ENCODE results near the gene COX15.
"Not testable (repeated sequence)": the region's sequence is repeated elsewhere in the genome, so short reads cannot be mapped to it uniquely, and the experiment has no call there.

The COX15 gene

GRCh38 chr10:99760321-99760720, 28.4 kb upstream of the COX15 start:
- H3K4me3 ChIP-seq (ENCODE audit: low read depth, low read length): no peak overlapping the region
- DNase-seq (ENCODE audit: low read depth, low spot score): no peak
- ChIA-PET CTCF (no interaction called here), POLR2A (no interaction called here)
- TF ChIP-seq CTCF (IDR thresholded peaks at IDR 0.05; ENCODE audit: insufficient read depth, low read length, missing control alignments): no peak

GRCh38 chr10:99758211-99758891, 26.4 kb upstream of the COX15 start:
- TF ChIP-seq CTCF (IDR thresholded peaks at IDR 0.05; ENCODE audit: insufficient read depth, low read length, missing control alignments): no peak
- POLR2A ChIA-PET: no interaction called here
- no peak overlapping the region for H3K4me3 ChIP-seq (ENCODE audit: low read depth, low read length)
- no peak for DNase-seq (ENCODE audit: low read depth, low spot score)
- CTCF ChIA-PET: interaction anchor here (1.2 kb wide), 2 partner anchors 10 to 87 kb away, joined by 3 to 6 read pairs; no protein-coding TSS in a partner anchor

- POLR2A ChIA-PET: no interaction called here
- no peak for TF ChIP-seq CTCF (IDR thresholded peaks at IDR 0.05; ENCODE audit: insufficient read depth, low read length, missing control alignments)
- CTCF ChIA-PET: interaction anchor here (1.2 kb wide), 1 partner anchor 13 kb away, joined by 3 read pairs; no protein-coding TSS in a partner anchor
- no peak for DNase-seq (ENCODE audit: low read depth, low spot score)
- H3K4me3 ChIP-seq (ENCODE audit: low read depth, low read length): no peak overlapping the region
These were observed 24.2 kb upstream of the COX15 start for GRCh38 chr10:99756159-99756558.

- POLR2A ChIA-PET: no interaction called here
- H3K4me3 ChIP-seq (ENCODE audit: low read depth, low read length): no peak overlapping the region
- CTCF ChIA-PET: no interaction called here
- no peak for DNase-seq (ENCODE audit: low read depth, low spot score)
- TF ChIP-seq CTCF (IDR thresholded peaks at IDR 0.05; ENCODE audit: insufficient read depth, low read length, missing control alignments): no peak
These were observed 22.7 kb upstream of the COX15 start for GRCh38 chr10:99754670-99755069.

- POLR2A ChIA-PET: no interaction called here
- TF ChIP-seq CTCF (IDR thresholded peaks at IDR 0.05; ENCODE audit: insufficient read depth, low read length, missing control alignments): no peak
- DNase-seq (ENCODE audit: low read depth, low spot score): no peak
- CTCF ChIA-PET: interaction anchor here (1.0 kb wide), 1 partner anchor 9 kb away, joined by 3 read pairs; no protein-coding TSS in a partner anchor
- H3K4me3 ChIP-seq (ENCODE audit: low read depth, low read length): no peak overlapping the region
These were observed 18.7 kb upstream of the COX15 start for GRCh38 chr10:99750641-99751040.

- TF ChIP-seq CTCF (IDR thresholded peaks at IDR 0.05; ENCODE audit: insufficient read depth, low read length, missing control alignments): no peak
- DNase-seq (ENCODE audit: low read depth, low spot score): no peak
- no peak overlapping the region for H3K4me3 ChIP-seq (ENCODE audit: low read depth, low read length)
- CTCF ChIA-PET: interaction anchor here (2.2 kb wide), 1 partner anchor 297 kb away, joined by 5 read pairs; no protein-coding TSS in a partner anchor
- POLR2A ChIA-PET: no interaction called here
These were observed 17.0 kb upstream of the COX15 start for GRCh38 chr10:99748823-99749451.

- CTCF ChIA-PET; POLR2A ChIA-PET; H3K4me3 ChIP-seq (ENCODE audit: low read depth, low read length); DNase-seq (ENCODE audit: low read depth, low spot score): not testable (repeated sequence)
These were observed 14.2 kb upstream of the COX15 start for GRCh38 chr10:99746166-99746565.

All from AG04449 (cell line).